Lower leg skin (tissue), 4 donors: ENCODE data around the gene HSD3B1. TPM values are rescaled to one million over a fixed set of nuclear protein-coding genes. Genes with fewer than 3 reads are reported as not detected.
A peak's percentile ranks its signal among the peaks of the same experiment; 100 is the strongest.

Experiments used
- DNase-seq, 2 donors: peaks; one replicate each; pipeline ENCODE4 v3.0.0-alpha.2; 2019; ENCODE audit warnings: low spot score in 2 of 2
- H3K4me3 ChIP-seq: fragments of 200-600 bp; sonication (generic); 2 replicates; pipeline ENCODE4 v1.5.1; 2017; ENCODE audit warnings: mild to moderate bottlenecking, low read depth; ENCODE audit not compliant: poor library complexity, severe bottlenecking
- POLR2A ChIP-seq, 2 donors: fragments of 450-650 bp; IDR thresholded peaks; one replicate each; pipeline ENCODE4 v1.6.1; 2016 to 2017; ENCODE audit warnings: antibody characterized with exemption in 2 of 2, mild to moderate bottlenecking in 1 of 2, moderate library complexity in 1 of 2
- WGBS, 2 donors: methylation state at CpG; one replicate each; pipeline ENCODE4 v1.1.5; 2018; 5-methylcytosine and 5-hydroxymethylcytosine counted together
- intact Hi-C: fragments of 100-400 bp; cut with DNase I; formaldehyde crosslinking; loops from one replicate; pipeline ENCODE4 v1.15.0; 2023; ENCODE audit warnings: low total_unique reads
- total RNA-seq, 4 donors: library from RNA; depleted of rRNA; stranded (reverse); fragments of >200 nt; gene quantifications; one replicate each; pipeline ENCODE4 v1.1.0, GENCODE V29; 2016
- TF ChIP-seq, protein P1 (sequence below), 3 donors: fragments of 450-650 bp; IDR thresholded peaks; one replicate each; pipeline ENCODE4 v1.5.1; 2016; ENCODE audit warnings: antibody characterized with exemption in 3 of 3, mild to moderate bottlenecking in 3 of 3, moderate library complexity in 2 of 3

HSD3B1 gene
- total RNA-seq, 4 donors from 2014 or later: 0.30 to 10.3 (median 1.6) TPM

GRCh38 chr1:119472080-119472818, 34.8 kb upstream of the HSD3B1 start:
- DNase-seq: no peak
- H3K4me3 ChIP-seq: no peak overlapping the region
- intact Hi-C loops: no loop called here
- WGBS, 2 donors: 62 to 64% methylated on average over 5 of the region's 5 CpGs
- TF ChIP-seq POLR2A (IDR thresholded peaks at IDR 0.05): no peak
- TF ChIP-seq, protein P1, sequence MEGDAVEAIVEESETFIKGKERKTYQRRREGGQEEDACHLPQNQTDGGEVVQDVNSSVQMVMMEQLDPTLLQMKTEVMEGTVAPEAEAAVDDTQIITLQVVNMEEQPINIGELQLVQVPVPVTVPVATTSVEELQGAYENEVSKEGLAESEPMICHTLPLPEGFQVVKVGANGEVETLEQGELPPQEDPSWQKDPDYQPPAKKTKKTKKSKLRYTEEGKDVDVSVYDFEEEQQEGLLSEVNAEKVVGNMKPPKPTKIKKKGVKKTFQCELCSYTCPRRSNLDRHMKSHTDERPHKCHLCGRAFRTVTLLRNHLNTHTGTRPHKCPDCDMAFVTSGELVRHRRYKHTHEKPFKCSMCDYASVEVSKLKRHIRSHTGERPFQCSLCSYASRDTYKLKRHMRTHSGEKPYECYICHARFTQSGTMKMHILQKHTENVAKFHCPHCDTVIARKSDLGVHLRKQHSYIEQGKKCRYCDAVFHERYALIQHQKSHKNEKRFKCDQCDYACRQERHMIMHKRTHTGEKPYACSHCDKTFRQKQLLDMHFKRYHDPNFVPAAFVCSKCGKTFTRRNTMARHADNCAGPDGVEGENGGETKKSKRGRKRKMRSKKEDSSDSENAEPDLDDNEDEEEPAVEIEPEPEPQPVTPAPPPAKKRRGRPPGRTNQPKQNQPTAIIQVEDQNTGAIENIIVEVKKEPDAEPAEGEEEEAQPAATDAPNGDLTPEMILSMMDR (IDR thresholded peaks at IDR 0.05): no peak

GRCh38 chr1:119472819-119473175, 34.2 kb upstream of the HSD3B1 start:
- WGBS, 2 donors: 44 to 45% methylated on average over 3 of the region's 3 CpGs
- intact Hi-C loops: no loop called here
- no peak overlapping the region for H3K4me3 ChIP-seq
- TF ChIP-seq, protein P1 (IDR thresholded peaks at IDR 0.05): no peak
- no peak for TF ChIP-seq POLR2A (IDR thresholded peaks at IDR 0.05)
- DNase-seq: no peak

DNA sequence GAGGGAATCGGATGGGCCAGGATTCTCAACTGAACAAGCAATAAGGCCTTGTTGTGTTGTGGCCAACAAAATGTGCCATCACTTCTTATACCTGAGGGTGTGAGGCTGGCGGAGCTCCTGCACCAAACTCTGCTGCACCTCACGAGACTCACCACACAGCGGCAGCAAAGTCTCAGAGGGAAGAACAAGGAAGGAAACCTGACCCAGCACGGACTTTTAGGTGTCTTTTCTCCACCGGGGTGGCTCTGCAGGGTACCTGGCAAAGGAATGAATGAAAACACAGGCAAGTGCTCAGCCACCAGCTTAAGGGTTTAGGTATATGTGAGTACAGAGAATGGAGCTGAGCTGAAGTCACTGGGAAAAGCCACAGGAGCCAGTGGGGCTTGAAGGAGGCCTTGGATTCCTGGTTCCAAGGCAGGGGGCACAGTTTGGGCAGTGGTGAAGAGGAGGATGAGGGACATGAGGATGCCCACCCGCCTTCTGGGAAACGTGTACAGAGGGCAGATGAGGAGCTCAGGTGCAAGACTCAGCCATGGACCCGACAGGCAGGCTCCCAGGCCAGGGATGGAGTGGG, 31.1 kb upstream of the HSD3B1 start:
- DNase-seq: peak in 1 of 2 donors; percentile 39
- intact Hi-C loops: no loop called here
- WGBS, 2 donors: 27 to 41% methylated on average over 9 of the region's 9 CpGs
- H3K4me3 ChIP-seq: no peak overlapping the region
- TF ChIP-seq, protein P1 (IDR thresholded peaks at IDR 0.05): no peak
- no peak for TF ChIP-seq POLR2A (IDR thresholded peaks at IDR 0.05)

- no peak overlapping the region for H3K4me3 ChIP-seq
- no peak for DNase-seq
- TF ChIP-seq POLR2A (IDR thresholded peaks at IDR 0.05): no peak
- TF ChIP-seq, protein P1 (IDR thresholded peaks at IDR 0.05): no peak
- intact Hi-C loops: no loop called here
- 81 to 90% methylated on average over 5 of the region's 5 CpGs for WGBS, 2 donors
Measured at GRCh38 chr1:119477710-119478109, 29.3 kb upstream of the HSD3B1 start.

- intact Hi-C loops: loop anchor here (10.0 kb wide), 1 partner anchor 55 kb away; no protein-coding TSS in a partner anchor
- no peak for DNase-seq
- TF ChIP-seq, protein P1 (IDR thresholded peaks at IDR 0.05): no peak
- TF ChIP-seq POLR2A (IDR thresholded peaks at IDR 0.05): no peak
- H3K4me3 ChIP-seq: no peak overlapping the region
- 91 to 97% methylated on average over 2 of the region's 2 CpGs for WGBS, 2 donors
Measured at GRCh38 chr1:119480175-119480574, 26.8 kb upstream of the HSD3B1 start.
